ENCODE measurements around the gene CST1.
"Not testable (repeated sequence)": the region's sequence is repeated elsewhere in the genome, so short reads cannot be mapped to it uniquely, and the experiment has no call there.

Gene CST1

GRCh38 chr20:23750786-23751185 is at the start of gene CST1:
TSS of gene CST1 (minus strand) at chr20:23750935. CDS start at chr20:23750866, 69 bp downstream.
- DNase-seq = not testable (repeated sequence)

DNA sequence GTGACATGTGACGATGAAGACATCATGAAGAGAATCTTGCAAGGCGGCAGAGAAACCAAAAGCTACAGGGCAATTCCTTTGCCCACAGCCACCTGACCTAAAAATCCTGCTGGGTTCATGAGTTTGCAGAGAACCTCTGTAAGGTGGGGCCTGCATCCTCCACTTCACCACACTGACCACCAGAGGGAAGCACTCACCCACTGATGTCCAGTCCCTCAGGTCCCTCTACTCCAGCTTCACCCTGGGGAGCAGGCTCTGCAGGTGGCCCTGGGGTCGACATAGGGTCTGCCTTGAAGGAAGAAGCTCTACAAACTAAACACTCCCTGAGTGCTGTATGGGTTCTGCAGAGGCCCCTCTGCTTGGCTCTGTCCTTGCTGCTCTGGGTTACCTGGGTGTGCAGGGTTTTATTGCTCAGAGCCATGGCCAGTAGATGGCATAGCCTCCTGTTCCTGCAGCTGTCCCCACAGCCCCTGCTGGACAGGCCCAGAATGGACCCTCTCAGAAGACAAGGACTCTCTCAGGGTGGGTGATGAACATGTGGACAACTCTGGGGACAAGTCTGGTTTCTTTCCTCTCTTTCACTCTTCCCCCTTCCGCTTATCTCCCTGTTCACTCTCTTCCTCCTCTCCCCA is 48.6 kb upstream of the CST1 start:
- peak; percentile 5 for DNase-seq

- DNase-seq = no peak
Measured at GRCh38 chr20:23795526-23795925, 44.8 kb upstream of the CST1 start.

GRCh38 chr20:23794841-23795240 is 44.1 kb upstream of the CST1 start:
- DNase-seq = no peak

DNA sequence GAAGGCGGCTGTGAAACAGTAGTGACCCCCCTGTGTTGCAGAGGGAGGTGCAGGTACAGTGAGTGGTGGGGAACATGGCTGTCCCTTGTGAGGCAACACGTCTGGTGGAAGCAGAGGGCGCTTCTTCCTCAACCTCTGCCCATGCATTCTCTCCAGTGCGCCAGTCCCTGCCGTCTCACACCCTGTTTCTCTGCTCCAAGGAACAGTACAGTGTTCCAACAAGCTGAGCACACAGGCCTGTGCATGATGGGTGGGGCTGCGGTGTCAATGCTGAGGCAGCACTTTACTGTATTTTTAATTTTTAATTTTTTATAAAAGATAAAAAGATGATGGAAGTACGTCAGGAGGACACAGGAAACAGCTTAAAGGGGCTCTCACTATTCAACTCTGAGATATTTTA is 43.3 kb upstream of the CST1 start:
- DNase-seq = no peak

- no peak for DNase-seq
Measured at GRCh38 chr20:23783447-23783846, 32.7 kb upstream of the CST1 start.

GRCh38 chr20:23782366-23782983 is 31.7 kb upstream of the CST1 start:
- DNase-seq = peak; percentile 5

- DNase-seq = not testable (repeated sequence)
Measured at GRCh38 chr20:23778676-23779075, 27.9 kb upstream of the CST1 start.

GRCh38 chr20:23777380-23777779 is 26.6 kb upstream of the CST1 start:
- not testable (repeated sequence) for DNase-seq

- DNase-seq = peak; percentile 1
Measured at GRCh38 chr20:23776067-23776771, 25.5 kb upstream of the CST1 start.

- DNase-seq = no peak
Measured at GRCh38 chr20:23774081-23774480, 23.3 kb upstream of the CST1 start.

- DNase-seq = no peak
Measured at GRCh38 chr20:23773579-23773978, 22.8 kb upstream of the CST1 start.

- DNase-seq = no peak
Measured at GRCh38 chr20:23773127-23773526, 22.4 kb upstream of the CST1 start.

GRCh38 chr20:23772074-23772473 is 21.3 kb upstream of the CST1 start:
- DNase-seq = no peak

DNA sequence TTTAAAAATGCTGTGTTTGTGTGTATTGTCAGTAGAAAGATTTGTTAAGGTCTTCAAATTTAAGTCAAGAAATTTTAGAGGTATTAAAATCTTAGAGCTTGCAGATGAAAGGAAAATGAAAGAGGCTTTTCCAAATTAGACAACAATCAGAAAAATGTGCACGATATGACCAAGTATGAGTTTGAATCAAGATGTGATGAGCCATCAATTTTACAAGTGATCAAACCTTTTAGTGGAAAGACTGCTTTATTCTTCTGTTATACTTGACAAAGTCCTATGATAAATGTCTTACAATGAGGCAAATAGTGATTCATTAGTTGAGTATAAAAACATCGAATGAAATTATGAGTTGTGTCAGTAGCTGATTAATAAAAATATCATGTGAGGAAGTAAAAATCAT is 19.6 kb upstream of the CST1 start:
- no peak for DNase-seq

DNA sequence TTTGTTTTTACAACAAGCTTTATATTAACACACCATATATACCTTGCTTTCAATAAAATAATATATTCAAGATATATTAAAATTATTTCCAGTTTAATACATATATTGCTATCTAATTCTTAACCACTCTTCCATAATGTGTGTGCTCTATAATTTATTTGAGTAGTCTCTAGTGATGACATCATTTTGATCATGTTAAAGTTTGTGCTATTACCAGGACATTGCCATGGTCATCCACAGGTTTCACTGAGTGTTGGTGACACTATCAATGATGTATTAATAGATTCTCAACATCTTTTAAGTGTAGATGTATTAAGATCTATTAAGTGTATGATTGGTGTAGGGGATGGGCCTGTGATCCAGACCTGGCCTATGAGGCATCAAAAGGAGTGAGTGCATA is 17.8 kb upstream of the CST1 start:
- not testable (repeated sequence) for DNase-seq

DNA sequence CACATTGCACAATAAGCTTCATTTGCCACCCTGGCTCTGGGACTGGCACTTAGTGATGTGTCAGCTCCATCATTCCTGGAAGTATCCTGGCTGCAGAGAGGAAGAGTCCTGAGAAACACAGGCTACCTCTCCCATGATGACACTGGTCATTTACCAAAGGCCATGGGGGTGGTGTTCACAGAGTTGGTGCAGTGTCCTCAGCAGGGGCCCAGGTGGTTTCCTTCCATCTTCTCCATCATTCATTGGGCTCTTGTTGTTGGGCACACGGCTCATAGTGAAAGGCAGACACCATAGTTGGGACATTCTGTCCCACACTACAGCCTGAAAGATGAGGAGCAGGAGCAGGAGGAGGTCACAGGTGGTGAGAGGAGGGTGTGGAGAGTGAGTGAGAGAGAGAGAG is 15.8 kb upstream of the CST1 start:
- no peak for DNase-seq

DNA sequence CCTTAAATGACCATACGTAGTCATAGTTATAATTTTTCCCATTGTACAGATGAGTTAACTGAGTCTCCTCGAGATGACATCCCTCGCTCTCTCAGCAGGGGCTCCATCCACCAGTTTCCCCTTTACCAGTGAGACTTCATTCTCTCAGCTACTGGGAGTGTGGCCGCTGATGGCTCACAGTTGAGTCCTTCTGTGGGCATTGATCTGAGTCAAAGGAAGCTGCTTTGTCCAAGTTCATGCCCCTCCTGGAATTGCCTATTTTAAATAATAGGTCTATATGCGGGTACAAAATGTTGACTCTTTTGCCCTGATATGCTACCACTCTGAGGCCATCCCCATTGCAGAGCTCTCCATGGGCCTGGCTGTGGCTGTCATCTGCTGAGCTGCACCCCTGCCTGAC is 14.8 kb upstream of the CST1 start:
- DNase-seq = no peak

GRCh38 chr20:23764630-23765029 is 13.9 kb upstream of the CST1 start:
- DNase-seq = not testable (repeated sequence)

- no peak for DNase-seq
Measured at GRCh38 chr20:23763345-23763744, 12.6 kb upstream of the CST1 start.

DNA sequence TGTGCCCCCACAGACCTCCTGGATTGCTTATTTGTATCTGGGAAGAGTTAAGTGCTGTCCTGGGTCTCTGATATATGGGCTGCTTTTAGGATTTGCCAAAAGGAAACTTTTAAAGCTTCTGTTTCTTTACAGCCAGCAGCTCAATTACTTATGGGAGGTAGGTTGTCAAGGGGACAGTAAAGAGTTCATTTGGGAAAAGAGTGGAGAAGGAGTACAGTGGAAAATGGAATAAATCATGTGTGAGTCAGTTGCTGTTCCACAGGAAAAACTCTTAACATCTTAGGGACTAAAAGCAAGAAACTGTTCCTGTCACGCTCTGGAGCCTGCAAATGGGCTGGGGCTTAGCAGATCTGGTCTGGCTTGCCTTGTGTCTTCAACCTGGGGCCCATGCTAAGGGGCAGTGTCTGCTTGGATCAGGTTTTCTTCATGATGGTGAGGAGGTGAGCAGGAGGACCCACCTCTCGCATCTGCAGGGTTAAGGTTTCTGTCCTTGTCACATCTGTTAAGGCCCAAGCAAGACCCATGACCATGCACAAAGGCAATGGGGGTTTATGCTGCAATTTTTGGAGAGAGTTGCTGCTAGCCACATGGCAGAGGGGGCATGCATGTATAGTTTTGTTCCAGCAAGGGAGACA is 8.7 kb upstream of the CST1 start:
- no peak for DNase-seq

DNA sequence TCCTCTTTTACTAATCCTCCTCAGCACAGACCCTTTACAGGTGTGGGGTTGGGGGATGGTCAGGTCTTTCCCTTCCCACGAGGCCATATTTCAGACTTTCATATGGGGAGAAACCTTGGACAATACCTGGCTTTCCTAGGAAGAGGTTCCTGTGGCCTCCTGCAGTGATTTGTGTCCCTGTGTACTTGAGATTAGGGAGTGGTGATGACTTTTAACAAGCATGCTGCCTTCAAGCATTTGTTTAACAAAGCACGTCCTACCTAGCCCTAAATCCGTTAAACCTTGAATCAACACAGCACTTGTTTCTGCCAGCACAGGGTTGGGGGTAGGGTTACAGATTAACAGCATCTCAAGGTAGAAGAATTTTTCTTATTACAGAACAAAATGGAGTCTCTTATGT is 6.1 kb upstream of the CST1 start:
- DNase-seq = not testable (repeated sequence)

DNA sequence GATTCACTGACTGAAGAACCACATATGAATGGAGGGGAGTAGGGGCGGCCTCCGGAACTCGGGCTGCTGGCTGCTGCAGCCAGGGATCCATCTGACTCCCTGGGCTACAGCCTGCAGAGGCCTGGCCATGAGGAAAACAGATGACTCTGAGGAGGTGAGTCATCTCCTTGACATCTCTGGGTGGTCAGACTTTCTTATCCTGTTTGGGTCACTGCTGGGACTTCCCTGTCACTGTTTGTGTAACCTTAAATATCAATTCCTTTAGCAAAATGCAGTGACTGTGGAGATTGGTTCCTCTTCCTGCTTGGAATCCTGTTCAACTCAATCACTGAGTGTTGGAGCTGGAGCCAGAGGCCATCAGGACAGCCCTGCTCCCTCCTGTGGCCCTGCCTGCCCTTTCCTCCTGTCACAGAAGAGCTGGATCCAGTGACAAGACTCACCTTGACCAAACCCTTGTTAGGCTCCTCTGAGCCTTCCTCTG is 4.4 kb upstream of the CST1 start:
- DNase-seq = not testable (repeated sequence)

DNA sequence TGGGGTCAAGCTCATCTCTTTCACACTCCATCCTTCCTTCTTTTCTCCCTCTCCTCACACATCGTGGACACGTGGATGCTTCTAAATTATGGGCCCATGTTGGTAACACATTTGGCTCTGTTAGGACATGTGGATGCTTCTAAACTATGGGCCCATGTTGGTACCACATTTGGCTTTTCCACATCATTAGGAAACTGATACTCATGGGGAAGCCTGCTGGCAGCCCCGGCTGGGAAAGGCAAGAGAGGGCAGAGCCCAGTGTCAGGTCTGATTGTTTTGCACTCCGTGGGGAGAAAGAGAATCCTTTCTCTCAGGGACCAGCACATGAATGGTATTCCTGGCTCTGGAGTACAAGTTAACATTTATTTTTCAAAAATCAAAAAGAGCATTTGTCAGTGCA is 4.0 kb upstream of the CST1 start:
- DNase-seq = no peak
